Islet precursor cell (in vitro differentiated cells): ENCODE results near the gene PRKACB.
"Not testable (repeated sequence)": the region's sequence is repeated elsewhere in the genome, so short reads cannot be mapped to it uniquely, and the experiment has no call there.

Source experiments
- DNase-seq: peaks from one replicate; pipeline ENCODE4 v3.0.0-alpha.2; 2018

PRKACB gene

GRCh38 chr1:84224905-84225304 lies 80.8 kb downstream of the PRKACB start:
- DNase-seq: no peak

DNA sequence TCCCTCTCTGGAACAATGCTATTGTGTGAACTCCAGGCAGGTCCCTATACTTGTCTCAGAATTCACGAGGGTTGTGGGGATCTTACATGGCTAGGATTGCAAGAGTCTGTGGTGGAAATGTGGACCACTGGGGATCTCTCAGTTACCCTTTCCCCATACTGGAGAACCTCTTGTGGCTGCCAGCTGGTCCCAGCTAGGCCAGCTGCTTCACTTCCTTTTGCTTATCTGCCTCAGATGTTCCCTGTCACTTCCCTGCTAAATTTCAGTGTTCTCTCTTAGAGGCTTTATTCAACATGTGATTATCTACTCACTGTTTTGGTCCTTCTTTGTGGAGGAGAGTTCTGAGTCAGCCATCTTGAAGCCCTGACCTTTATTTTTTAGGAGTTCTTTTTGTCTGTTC lies 81.6 kb downstream of the PRKACB start:
- no peak for DNase-seq

GRCh38 chr1:84232676-84233075 lies 88.6 kb downstream of the PRKACB start:
- DNase-seq: not testable (repeated sequence)

GRCh38 chr1:84236256-84236655 lies 92.2 kb downstream of the PRKACB start:
- DNase-seq: no peak

- no peak for DNase-seq
Observed at GRCh38 chr1:84242641-84243040, 98.6 kb downstream of the PRKACB start.

- DNase-seq: no peak
Observed at GRCh38 chr1:84245563-84245962, 101.5 kb downstream of the PRKACB start.

- DNase-seq: no peak
Observed at GRCh38 chr1:84246213-84246612, 102.1 kb downstream of the PRKACB start.

GRCh38 chr1:84247425-84248220 lies 103.6 kb downstream of the PRKACB start:
- DNase-seq: peak; percentile 82

DNA sequence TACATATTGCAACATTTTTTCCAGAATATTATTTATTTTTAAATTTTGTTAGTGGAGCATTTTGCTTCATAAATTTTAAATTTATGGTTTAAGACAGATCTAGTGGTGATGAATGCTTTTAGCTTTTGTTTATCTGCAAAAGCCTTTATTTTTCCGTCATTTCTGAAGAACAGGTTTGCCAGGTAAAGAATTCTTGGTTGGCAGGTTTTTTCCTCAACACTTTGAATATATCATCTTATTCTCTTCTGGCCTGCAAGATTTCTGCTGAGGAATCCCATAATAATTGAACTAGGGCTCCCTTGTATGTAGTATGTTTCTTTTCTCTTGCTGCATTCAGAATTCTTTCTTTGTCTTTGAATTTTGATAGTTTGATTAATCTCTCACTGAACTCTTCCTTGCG lies 106.6 kb downstream of the PRKACB start:
- no peak for DNase-seq

GRCh38 chr1:84253036-84253435 lies 109.0 kb downstream of the PRKACB start:
- no peak for DNase-seq

DNA sequence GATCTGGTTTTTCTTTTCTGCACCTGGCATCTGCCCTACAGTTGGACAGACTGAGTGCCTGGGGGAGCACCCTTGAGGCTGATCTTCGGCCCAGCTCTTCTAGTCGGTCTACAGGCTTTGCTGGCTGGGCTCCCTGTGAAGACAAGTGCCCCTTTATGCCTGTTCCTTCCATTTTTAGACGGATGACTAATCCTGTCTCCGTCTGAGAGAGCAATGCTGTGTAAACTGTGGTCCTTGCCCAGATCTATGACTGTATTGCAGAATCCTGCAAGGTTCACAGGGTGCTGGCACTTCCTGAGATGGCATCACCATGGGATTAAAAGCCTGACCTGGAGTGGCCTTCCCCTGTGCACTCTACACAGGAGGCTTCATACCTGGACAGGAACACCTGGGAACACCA lies 109.8 kb downstream of the PRKACB start:
- peak; percentile 91 for DNase-seq

- DNase-seq: no peak
Observed at GRCh38 chr1:84254703-84255238, 110.7 kb downstream of the PRKACB start.

GRCh38 chr1:84255582-84255981 lies 111.5 kb downstream of the PRKACB start:
- DNase-seq: no peak

GRCh38 chr1:84257617-84258016 lies 113.5 kb downstream of the PRKACB start:
- no peak for DNase-seq

DNA sequence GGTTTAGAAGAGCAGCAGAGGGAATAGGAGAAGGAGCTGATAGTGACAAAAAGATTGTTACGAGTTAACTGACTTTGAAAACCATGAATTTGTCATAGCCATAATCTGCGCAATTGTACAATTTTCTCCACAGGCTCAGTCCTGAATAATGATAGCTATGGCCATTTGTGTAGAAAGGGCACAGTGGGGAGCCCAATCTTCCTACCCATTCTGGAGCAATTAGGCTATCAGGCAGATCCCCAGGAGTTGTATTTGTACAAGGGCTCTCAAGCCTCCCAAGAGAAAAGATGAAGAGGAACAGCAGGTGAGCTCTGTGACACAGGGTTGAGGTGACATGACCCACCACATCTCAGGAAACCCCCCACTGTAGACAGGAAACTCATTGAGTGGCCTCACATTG lies 115.3 kb downstream of the PRKACB start:
- no peak for DNase-seq

GRCh38 chr1:84259989-84260388 lies 115.9 kb downstream of the PRKACB start:
- DNase-seq: no peak

GRCh38 chr1:84260852-84261518 lies 116.9 kb downstream of the PRKACB start:
- no peak for DNase-seq

GRCh38 chr1:84264961-84265360 lies 120.9 kb downstream of the PRKACB start:
- no peak for DNase-seq

DNA sequence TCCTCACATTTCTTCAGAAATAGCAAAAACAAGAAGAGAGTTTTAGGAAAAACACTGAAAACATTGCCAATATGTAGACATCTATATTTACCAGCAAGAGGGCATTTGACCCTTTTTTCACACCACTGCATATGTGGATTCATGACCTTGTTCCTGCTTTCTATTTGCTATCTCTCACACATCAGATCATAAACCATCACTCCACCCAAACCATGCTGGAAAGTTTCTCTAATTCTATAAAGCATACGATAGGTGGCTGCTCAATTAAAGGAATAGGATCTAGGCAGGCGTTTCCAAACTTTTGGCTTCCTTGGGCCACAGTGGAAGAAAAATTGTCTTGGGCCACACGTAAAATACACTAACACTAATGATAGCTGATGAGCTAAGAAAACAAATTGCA lies 121.8 kb downstream of the PRKACB start:
- DNase-seq: no peak

GRCh38 chr1:84266748-84267147 lies 122.7 kb downstream of the PRKACB start:
- no peak for DNase-seq

DNA sequence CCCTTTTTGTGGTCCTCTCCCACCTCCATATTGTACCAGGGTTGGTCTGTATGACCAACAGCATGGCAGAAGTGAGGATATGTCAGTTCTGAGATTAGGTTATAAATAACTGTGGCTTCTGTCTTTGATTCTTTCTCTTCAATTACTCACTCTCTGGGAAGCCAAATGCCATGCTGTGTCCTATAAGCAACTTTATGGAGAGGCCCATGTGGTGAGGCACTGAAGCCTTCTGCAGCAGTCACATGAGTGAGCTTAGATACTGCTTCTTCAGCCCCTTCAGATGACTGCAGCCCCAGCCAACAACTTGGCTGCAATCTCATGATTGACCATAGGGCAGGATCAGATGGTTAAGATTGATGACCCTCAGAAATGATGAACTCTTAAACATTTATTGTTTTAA lies 123.4 kb downstream of the PRKACB start:
- DNase-seq: no peak

GRCh38 chr1:84268346-84268745 lies 124.3 kb downstream of the PRKACB start:
- DNase-seq: no peak

GRCh38 chr1:84269306-84269705 lies 125.2 kb downstream of the PRKACB start:
- no peak for DNase-seq

- no peak for DNase-seq
Observed at GRCh38 chr1:84271441-84272151, 127.5 kb downstream of the PRKACB start.
